Spleen (tissue), 11 donors: ENCODE measurements around the gene SETD7. TPM values are rescaled to one million over a fixed set of nuclear protein-coding genes. Genes with fewer than 3 reads are reported as not detected.
A peak's percentile ranks its signal among the peaks of the same experiment; 100 is the strongest.

Experiments
- DNase-seq: peaks from one replicate; pipeline ENCODE4 v3.0.0-alpha.2; 2020
- H3K27ac ChIP-seq, 8 donors: fragments of 200-600 bp; sonication (generic) in 7 of 8; 1 replicate in 4 of 8; 2 replicates in 4 of 8; pipeline versions ENCODE4 v1.5.0 to v1.8.0; 2016 to 2021; ENCODE audit warnings: inconsistent platforms in 4 of 8, mild to moderate bottlenecking in 4 of 8, moderate library complexity in 1 of 8
- H3K27me3 ChIP-seq, 7 donors: fragments of 200-600 bp; sonication (generic) in 6 of 7; replicated peaks in 1 of 7; 1 replicate in 4 of 7; 2 replicates in 3 of 7; pipeline versions ENCODE4 v1.5.0 to v1.8.0; 2016 to 2021; ENCODE audit warnings: inconsistent platforms in 3 of 7, mild to moderate bottlenecking in 1 of 7
- H3K36me3 ChIP-seq, 6 donors: fragments of 200-600 bp; sonication (generic) in 5 of 6; 1 replicate in 4 of 6; 2 replicates in 2 of 6; pipeline versions ENCODE4 v1.5.0 to v1.8.0; 2016 to 2021; ENCODE audit warnings: inconsistent platforms in 2 of 6
- H3K4me1 ChIP-seq, 6 donors: fragments of 200-600 bp; sonication (generic) in 5 of 6; 1 replicate in 3 of 6; 2 replicates in 3 of 6; pipeline versions ENCODE4 v1.5.0 to v1.8.0; 2016 to 2021; ENCODE audit warnings: inconsistent platforms in 3 of 6
- H3K4me3 ChIP-seq, 8 donors: fragments of 200-600 bp; sonication (generic) in 7 of 8; 1 replicate in 4 of 8; 2 replicates in 4 of 8; pipeline versions ENCODE4 v1.5.0 to v1.8.0; 2016 to 2021; ENCODE audit warnings: inconsistent platforms in 4 of 8, mild to moderate bottlenecking in 4 of 8, moderate library complexity in 2 of 8
- H3K9me3 ChIP-seq, 8 donors: fragments of 200-600 bp; sonication (generic) in 7 of 8; 1 replicate in 4 of 8; 2 replicates in 4 of 8; pipeline versions ENCODE4 v1.5.0 to v1.8.0; 2016 to 2021; ENCODE audit warnings: inconsistent platforms in 4 of 8
- POLR2A ChIP-seq, 3 donors: fragments of 450-650 bp; IDR thresholded peaks; one replicate each; pipeline ENCODE4 v1.5.1; 2017; ENCODE audit warnings: antibody characterized with exemption in 3 of 3, mild to moderate bottlenecking in 1 of 3
- POLR2AphosphoS5 ChIP-seq, 3 donors: sonication (generic); formaldehyde crosslinking; IDR thresholded peaks; one replicate each; pipeline ENCODE4 v1.5.1; 2017; ENCODE audit warnings: antibody characterized with exemption in 3 of 3
- WGBS, 5 donors: extraction: QIAGEN DNeasy Blood & Tissue Kit in 3 of 5; methylation state at CpG; one replicate each; pipeline versions ENCODE4 v1.1.5 to v1.1.7; 2013 to 2018; 5-methylcytosine and 5-hydroxymethylcytosine counted together
- intact Hi-C: fragments of 100-400 bp; cut with DNase I; formaldehyde crosslinking; loops from one replicate; pipeline ENCODE4 v1.15.0; 2023; ENCODE audit warnings: low total_unique reads
- polyA plus RNA-seq, 3 donors: library from polyadenylated mRNA; stranded (reverse); fragments of 200-250 nt; gene quantifications; one replicate each; pipeline ENCODE4 v1.2.1, GENCODE V29; 2013
- total RNA-seq, 7 donors: library from RNA; depleted of rRNA in 3 of 7; stranded (reverse); fragments of >200 nt in 3 of 7; fragmentation: NEBNext Ultra II Directional in 4 of 7; extraction: Animal tissue kit (Norgen Biotek cat#: 25700) in 4 of 7; gene quantifications; one replicate each; pipeline versions ENCODE4 v1.1.0 to v1.2.1, GENCODE V29; 2016 to 2021
- TF ChIP-seq, protein P1 (sequence below), 11 experiments: fragments of 200-600 bp in 7 of 11; fragments of 450-650 bp in 4 of 11; sonication (generic) in 4 of 11; IDR thresholded peaks in 8 of 11; conservative IDR thresholded peaks in 3 of 11; 1 replicate in 7 of 11; 2 replicates in 4 of 11; pipeline versions ENCODE4 v1.4.0 to v1.8.0; 2016 to 2021; ENCODE audit warnings: antibody characterized with exemption in 11 of 11, inconsistent platforms in 4 of 11, mild to moderate bottlenecking in 1 of 11
- donor health status: healthy with polysubstance abuse.
- donor health status: DM: no; HTN: no; CAD: no; lungs with moderate emphysema.
- donor health status: DM: no; HTN: no; CAD: no.
- donor health status: Bipolar disorder and iron deficiency.
- donor health status: healthy.
- donor health status: DM: no; HTN: no; CAD: no.
- donor health status: DM: yes; HTN: yes; CAD: no.

Gene SETD7
- total and polyA plus RNA-seq, 10 donors: 5.0 to 45.4 (median 30.8) TPM

DNA sequence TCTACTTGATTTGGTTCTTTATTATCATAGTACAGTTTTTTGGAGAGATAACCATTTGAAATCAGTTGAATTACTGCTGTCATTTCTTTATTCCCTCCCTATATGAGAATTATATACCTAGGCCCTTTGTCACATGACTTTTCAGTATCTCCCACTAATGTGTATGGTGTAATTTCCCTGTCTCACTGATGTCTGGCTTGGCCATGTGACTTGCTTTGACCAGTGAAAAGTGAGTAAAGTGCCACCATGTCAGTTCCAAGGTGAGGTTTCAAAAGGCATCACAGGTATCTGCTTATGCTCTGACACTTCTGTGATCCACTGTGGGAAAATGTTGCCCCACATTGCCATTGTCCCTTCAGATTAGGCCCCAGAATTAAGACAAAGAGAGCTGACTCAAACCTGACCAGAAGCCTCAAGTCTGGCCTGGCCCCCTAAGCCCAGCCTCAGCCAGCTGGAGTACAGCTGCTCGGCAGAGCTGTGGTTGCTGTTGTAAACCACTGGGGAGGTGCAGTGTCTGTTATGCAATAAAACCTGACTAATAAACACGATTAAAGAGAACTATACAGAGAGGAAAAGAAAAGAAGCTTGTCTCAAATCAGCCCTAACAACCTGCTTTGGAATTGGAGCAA lies 27.5 kb downstream of the SETD7 start:
- H3K27ac ChIP-seq: peak overlapping the region in 4 of 8 donors; percentile 4 to 43 (median 29)
- TF ChIP-seq, protein P1, sequence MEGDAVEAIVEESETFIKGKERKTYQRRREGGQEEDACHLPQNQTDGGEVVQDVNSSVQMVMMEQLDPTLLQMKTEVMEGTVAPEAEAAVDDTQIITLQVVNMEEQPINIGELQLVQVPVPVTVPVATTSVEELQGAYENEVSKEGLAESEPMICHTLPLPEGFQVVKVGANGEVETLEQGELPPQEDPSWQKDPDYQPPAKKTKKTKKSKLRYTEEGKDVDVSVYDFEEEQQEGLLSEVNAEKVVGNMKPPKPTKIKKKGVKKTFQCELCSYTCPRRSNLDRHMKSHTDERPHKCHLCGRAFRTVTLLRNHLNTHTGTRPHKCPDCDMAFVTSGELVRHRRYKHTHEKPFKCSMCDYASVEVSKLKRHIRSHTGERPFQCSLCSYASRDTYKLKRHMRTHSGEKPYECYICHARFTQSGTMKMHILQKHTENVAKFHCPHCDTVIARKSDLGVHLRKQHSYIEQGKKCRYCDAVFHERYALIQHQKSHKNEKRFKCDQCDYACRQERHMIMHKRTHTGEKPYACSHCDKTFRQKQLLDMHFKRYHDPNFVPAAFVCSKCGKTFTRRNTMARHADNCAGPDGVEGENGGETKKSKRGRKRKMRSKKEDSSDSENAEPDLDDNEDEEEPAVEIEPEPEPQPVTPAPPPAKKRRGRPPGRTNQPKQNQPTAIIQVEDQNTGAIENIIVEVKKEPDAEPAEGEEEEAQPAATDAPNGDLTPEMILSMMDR (IDR thresholded peaks at IDR 0.05 in 8 of 11, conservative IDR thresholded peaks at IDR 0.05 in 3 of 11): no peak
- TF ChIP-seq POLR2A (IDR thresholded peaks at IDR 0.05): no peak
- TF ChIP-seq POLR2AphosphoS5 (IDR thresholded peaks at IDR 0.05): no peak
- DNase-seq: no peak

DNA sequence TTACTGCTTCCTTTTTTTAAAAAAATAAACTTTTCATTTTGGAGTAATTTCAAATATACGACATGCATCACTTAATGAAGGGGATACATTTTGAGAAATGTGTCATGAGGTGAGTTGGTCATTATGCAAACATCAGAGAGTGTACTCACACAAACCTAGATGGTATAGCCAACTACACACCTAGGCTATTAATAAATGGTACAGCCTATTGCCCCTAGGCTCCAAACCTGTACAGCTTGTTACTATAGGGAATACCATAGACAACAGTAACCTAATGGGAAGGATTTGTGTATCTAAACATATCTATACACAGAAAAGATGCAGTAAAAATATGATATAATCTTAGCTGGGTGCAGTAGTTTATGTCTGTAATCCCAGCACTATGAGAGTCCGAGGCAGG lies 29.1 kb downstream of the SETD7 start:
- H3K9me3 ChIP-seq: no peaks in the 10 kb centered on the region
- peaks cover 0 to 83% (median 20%) of the 10 kb centered on the region in 6 donors for H3K36me3 ChIP-seq
- intact Hi-C loops: loop anchor here (10.0 kb wide), 1 partner anchor 112 kb away; no protein-coding TSS in a partner anchor
- no peak overlapping the region for H3K27ac ChIP-seq
- H3K4me1 ChIP-seq: peaks cover 0 to 65% (median 17%) of the 10 kb centered on the region in 6 donors
- H3K27me3 ChIP-seq: no peaks in the 10 kb centered on the region
- WGBS, 5 donors: 93 to 98% (median 97%) methylated on average over 2 of the region's 2 CpGs
- no peak for TF ChIP-seq POLR2AphosphoS5 (IDR thresholded peaks at IDR 0.05)
- TF ChIP-seq, protein P1 (IDR thresholded peaks at IDR 0.05 in 8 of 11, conservative IDR thresholded peaks at IDR 0.05 in 3 of 11): no peak
- TF ChIP-seq POLR2A (IDR thresholded peaks at IDR 0.05): no peak
- H3K4me3 ChIP-seq: no peak overlapping the region
- DNase-seq: no peak

More for the DNA sequence above, 27.5 kb downstream of the SETD7 start:
- H3K27me3 ChIP-seq: no peaks in the 10 kb centered on the region
- 23 to 32% (median 27%) methylated on average over 2 of the region's 2 CpGs for WGBS, 5 donors
- no peaks in the 10 kb centered on the region for H3K9me3 ChIP-seq
- intact Hi-C loops: loop anchor here (10.0 kb wide), 1 partner anchor 114 kb away; no protein-coding TSS in a partner anchor
- H3K36me3 ChIP-seq: peaks cover 0 to 83% (median 30%) of the 10 kb centered on the region in 6 donors
- H3K4me3 ChIP-seq: no peak overlapping the region
- peaks cover 0 to 55% (median 12%) of the 10 kb centered on the region in 6 donors for H3K4me1 ChIP-seq

DNA sequence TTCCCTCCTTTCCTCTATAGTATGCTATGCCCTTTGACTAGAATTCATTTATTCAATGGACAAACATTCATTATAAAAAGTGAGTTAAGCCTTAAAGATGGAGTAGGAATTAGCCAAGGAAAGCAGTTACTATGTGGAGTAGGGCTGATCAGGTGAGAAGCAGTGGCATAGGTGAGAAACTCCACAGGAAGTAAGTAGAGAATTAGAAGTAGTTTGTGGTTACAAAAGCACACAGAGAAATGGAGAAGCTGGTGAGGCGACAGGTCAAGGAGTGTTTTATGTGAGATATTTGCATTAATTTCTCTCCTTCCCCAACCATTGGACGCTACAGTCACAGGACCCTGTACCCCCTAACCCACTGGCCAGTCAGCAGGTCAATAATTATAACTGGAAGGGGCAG lies 30.6 kb downstream of the SETD7 start:
- Histone ChIP-seq H3K4me1 (peaks cover 0 to 61% (median 14%) of the 10 kb centered on the region in 6 donors), H3K36me3 (peaks cover 0 to 90% (median 31%) of the 10 kb centered on the region in 6 donors), H3K9me3 (no peaks in the 10 kb centered on the region), H3K4me3 (no peak overlapping the region), H3K27me3 (no peaks in the 10 kb centered on the region), H3K27ac (no peak overlapping the region)
- no peak for DNase-seq
- WGBS, 5 donors: 17 to 24% (median 19%) methylated on average over 2 of the region's 2 CpGs
- TF ChIP-seq, protein P1 (IDR thresholded peaks at IDR 0.05 in 8 of 11, conservative IDR thresholded peaks at IDR 0.05 in 3 of 11): no peak
- no peak for TF ChIP-seq POLR2A (IDR thresholded peaks at IDR 0.05)
- no peak for TF ChIP-seq POLR2AphosphoS5 (IDR thresholded peaks at IDR 0.05)
- intact Hi-C loops: loop anchor here (10.0 kb wide), 1 partner anchor 111 kb away; no protein-coding TSS in a partner anchor

DNA sequence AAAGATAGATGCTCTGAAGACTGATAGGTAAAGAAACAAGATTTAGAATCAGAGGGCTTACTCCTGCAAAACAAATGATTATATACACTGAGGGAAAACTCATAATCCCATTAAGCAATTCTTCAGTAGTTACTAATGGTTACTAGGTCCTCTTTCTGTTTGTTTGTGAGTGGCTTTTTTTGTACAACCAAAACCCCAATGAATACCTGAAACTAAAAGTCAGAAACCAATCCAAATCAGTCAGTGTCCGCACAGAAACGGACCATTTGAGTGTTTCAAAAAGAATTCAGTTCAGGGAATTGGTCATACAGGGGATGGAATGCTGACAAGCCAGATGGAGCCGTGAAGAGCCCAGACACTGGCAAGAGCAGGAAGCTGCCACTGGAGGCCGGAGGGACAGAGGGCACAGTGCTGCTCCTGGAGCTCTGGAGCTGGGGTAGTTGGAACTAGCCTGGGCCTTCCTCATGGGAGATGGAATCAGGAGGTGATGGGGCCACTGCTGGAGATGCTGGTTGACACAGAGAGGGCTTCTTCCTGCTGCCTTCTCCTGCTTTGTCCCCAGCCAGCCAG lies 31.9 kb downstream of the SETD7 start:
- intact Hi-C loops: loop anchor here (10.0 kb wide), 1 partner anchor 109 kb away; no protein-coding TSS in a partner anchor
- no peak overlapping the region for H3K4me3 ChIP-seq
- no peak for DNase-seq
- no peak overlapping the region for H3K27ac ChIP-seq
- peaks cover 0 to 57% (median 14%) of the 10 kb centered on the region in 6 donors for H3K4me1 ChIP-seq
- no peak for TF ChIP-seq POLR2A (IDR thresholded peaks at IDR 0.05)
- TF ChIP-seq, protein P1 (IDR thresholded peaks at IDR 0.05 in 8 of 11, conservative IDR thresholded peaks at IDR 0.05 in 3 of 11): no peak
- no peak for TF ChIP-seq POLR2AphosphoS5 (IDR thresholded peaks at IDR 0.05)
- 71 to 84% (median 82%) methylated on average over 4 of the region's 4 CpGs for WGBS, 5 donors
- H3K27me3 ChIP-seq: no peaks in the 10 kb centered on the region
- peaks cover 0 to 100% (median 38%) of the 10 kb centered on the region in 6 donors for H3K36me3 ChIP-seq
- H3K9me3 ChIP-seq: no peaks in the 10 kb centered on the region
